Nucleus accumbens (tissue), 56 donors: Measurements from ENCODE around the gene RGL3.
A peak's percentile ranks its signal among the peaks of the same experiment; 100 is the strongest.
"Not testable (repeated sequence)": the region's sequence is repeated elsewhere in the genome, so short reads cannot be mapped to it uniquely, and the experiment has no call there.

Source experiments
- DNase-seq, 56 donors: peaks; one replicate each; lab custom pipeline; 2025; lab: John Stamatoyannopoulos, UW

The RGL3 gene

GRCh38 chr19:11422163-11423065, 3.3 kb upstream of the RGL3 start:
- peak in 22 of 56 donors; percentile 4 to 55 (median 20) for DNase-seq

GRCh38 chr19:11421371-11422098, 2.4 kb upstream of the RGL3 start:
- peak in 1 of 56 donors; percentile 30 for DNase-seq

- peak in 4 of 56 donors; percentile 4 to 43 (median 12) for DNase-seq
These were observed 1.6 kb upstream of the RGL3 start for GRCh38 chr19:11420429-11421370.

- no peak for DNase-seq
These were observed 993 bp downstream of the RGL3 start for GRCh38 chr19:11418094-11418548.

GRCh38 chr19:11416346-11417052, 2.6 kb downstream of the RGL3 start:
- DNase-seq, result no peak

GRCh38 chr19:11414544-11414943, 4.6 kb downstream of the RGL3 start:
- no peak for DNase-seq

- DNase-seq, result no peak
These were observed 8.4 kb downstream of the RGL3 start for GRCh38 chr19:11410682-11411081.

- DNase-seq, result no peak
These were observed 10.5 kb downstream of the RGL3 start for GRCh38 chr19:11408591-11408990.

- not testable (repeated sequence) for DNase-seq
These were observed 12.3 kb downstream of the RGL3 start for GRCh38 chr19:11406703-11407236.

GRCh38 chr19:11405846-11406643, 13.1 kb downstream of the RGL3 start:
- peak in 2 of 56 donors; percentile 4 to 16 for DNase-seq

GRCh38 chr19:11404588-11405222, 14.4 kb downstream of the RGL3 start:
- DNase-seq, result no peak

GRCh38 chr19:11401808-11402543, 17.1 kb downstream of the RGL3 start:
- DNase-seq, result no peak

- no peak for DNase-seq
These were observed 18.3 kb downstream of the RGL3 start for GRCh38 chr19:11400798-11401197.

GRCh38 chr19:11399667-11400066, 19.4 kb downstream of the RGL3 start:
- no peak for DNase-seq

- no peak for DNase-seq
These were observed 22.0 kb downstream of the RGL3 start for GRCh38 chr19:11397089-11397610.

GRCh38 chr19:11390933-11391680, 28.0 kb downstream of the RGL3 start:
- DNase-seq, result no peak
